HG03097 (cell line): ENCODE data around the gene HHIPL1.
A peak's percentile ranks its signal among the peaks of the same experiment; 100 is the strongest.

ENCODE experiments used
- ATAC-seq: cut with Tn5 transposase; IDR thresholded peaks from one replicate; pipeline ENCODE4 v1.9.1; 2021; ENCODE audit not compliant: unreplicated experiment, low FRiP score

HHIPL1 gene

DNA sequence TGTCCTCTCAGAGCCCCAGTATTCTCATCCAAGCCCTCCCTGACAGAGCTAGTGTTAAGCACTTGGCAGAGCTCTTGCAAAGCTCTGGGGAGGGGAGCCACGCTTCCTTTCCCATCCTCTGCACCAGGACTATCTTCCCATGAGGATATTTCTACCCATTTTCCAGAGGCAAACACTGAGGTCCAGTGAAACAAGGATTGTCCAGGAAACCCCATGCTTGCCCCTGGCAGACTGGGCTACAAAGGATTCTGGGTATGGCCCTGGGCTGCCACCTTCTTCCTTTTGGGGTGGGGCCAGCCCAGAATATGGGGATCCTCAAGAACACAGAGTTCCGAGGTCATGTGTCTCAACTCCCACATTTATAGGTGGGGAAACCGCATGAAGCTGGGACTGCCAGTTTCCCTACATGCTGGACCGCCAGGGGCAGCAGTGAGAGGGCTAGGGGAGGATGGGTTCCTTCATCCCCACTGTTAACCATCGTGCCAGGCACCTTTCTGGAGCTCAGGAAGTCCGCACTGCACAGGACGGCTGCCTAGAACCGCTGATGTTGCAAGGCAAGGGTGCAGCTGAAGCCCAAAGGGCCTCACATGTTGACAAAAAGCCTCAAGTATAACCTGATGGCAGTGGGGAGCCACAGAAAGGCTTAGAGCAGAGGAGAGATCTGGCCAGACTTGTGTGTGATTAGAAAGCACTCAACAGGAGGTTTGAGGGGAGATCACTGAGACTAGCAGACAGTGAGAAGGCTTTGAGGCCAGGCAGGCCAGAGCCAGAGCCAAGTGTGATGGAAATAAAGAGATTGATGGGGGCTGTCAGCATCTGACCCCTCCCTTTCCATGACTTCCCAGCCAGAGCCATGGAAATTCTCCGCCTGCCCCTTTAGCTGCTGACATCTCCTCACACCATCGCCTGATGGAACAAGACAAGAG lies 35.4 kb upstream of the HHIPL1 start:
- ATAC-seq = no peak

DNA sequence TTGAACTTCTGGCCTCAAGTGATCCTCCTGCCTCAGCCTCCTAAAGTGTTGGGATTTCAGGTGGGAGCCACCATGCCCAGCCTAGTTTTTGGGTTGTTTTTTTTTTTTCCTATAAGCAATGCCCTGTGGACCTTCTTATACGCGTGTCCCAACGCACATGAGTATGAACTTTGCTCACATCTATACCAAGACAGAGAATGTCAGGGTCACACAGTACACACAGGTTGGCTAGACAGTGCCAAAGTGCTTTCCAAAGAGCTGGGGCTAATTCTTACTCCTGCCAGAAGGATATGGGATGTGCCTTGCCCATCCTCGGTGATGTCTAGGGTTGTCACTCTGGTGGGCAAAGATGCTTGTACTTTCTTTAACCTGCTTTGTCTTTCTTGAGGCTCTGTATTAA lies 33.3 kb upstream of the HHIPL1 start:
- no peak for ATAC-seq

DNA sequence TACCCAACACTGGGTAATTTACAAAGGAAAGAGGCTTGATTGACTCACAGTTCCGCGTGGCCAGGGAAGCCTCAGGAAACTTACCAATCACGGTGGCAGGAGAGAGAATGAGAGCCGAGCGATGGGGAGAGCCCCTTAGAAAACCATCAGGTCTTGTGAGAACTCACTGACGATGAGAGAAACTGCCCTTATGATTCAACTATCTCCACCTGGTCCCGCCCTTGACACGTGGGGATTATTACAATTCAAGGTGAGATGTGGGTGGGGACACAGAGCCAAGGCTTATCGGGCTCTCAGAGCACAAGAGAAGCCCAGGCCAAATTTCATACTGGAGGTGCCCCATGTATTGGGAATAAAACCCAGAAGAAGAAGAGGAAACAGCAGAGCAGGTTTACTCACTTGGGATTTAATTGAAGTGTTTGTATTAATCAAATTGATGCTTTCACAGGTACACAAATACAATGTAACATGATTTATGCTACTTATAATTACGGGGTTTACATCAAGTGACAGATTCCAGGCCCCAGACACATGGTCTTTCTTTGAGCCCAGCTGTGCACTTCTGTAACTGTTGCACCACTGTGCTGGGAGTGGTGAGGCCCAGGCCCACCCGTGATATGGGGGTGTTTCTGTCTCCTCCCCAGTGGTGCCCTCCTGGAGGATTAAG lies 32.7 kb upstream of the HHIPL1 start:
- ATAC-seq = no peak

DNA sequence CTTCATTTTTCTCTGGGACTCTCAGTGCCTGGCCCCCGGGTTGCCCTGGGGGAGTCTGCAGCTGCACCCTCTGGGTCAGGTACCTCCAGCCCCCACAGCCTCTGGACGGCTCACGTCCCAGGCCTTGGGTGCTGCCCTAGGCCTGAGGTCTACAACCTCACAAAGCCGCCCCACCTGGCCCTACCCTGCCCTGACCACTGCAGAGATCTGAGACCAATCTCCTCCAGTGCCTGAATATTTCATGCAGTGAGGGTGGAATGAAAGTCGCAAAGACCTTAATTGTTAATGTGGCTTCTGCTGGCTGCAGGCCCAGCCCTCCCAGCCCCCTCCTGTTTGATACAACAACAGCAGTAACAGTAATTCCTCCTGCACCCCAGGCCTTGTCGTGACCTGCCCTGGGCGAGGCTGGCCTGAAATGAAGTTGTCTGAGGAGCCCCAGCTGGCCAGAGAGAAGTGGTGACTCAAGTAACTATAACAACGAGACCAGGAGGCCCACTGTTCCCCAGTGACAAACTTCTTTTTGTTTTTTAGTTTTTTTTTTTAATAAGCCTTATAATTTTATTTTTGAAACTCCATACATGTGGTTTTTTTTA lies 32.1 kb upstream of the HHIPL1 start:
- no peak for ATAC-seq

DNA sequence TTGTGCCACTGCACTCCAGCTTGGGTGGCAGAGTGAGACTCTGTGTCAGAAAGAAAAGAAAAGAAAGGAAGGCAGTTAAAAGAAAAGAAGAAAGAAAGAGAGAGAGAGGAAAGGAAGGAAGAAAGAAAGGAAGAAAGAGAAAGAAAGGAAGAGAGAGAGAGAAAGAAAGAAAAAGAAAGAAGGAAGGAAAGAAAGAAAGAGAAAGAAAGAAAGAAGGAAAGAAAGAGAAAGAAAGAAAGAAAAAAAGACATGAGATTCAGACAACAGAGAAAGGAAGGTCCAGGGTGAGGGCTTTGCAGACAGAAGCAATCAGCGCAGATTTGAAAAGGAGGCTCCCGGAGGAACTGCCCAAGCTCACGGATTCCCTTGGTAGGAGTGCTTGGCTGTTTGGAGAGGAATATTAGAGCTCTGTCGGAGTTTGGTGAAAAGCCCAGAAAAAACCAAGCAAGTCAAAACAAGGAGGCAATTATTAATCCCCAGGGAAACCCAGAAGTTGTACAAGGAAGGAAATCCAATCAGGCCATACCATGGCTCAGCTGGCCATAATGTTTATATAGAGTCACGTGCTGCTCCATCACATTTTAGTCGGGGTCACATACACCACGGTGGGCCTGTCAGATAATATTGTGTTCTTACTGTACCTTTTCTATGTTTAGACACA lies 29.3 kb upstream of the HHIPL1 start:
- ATAC-seq = no peak

DNA sequence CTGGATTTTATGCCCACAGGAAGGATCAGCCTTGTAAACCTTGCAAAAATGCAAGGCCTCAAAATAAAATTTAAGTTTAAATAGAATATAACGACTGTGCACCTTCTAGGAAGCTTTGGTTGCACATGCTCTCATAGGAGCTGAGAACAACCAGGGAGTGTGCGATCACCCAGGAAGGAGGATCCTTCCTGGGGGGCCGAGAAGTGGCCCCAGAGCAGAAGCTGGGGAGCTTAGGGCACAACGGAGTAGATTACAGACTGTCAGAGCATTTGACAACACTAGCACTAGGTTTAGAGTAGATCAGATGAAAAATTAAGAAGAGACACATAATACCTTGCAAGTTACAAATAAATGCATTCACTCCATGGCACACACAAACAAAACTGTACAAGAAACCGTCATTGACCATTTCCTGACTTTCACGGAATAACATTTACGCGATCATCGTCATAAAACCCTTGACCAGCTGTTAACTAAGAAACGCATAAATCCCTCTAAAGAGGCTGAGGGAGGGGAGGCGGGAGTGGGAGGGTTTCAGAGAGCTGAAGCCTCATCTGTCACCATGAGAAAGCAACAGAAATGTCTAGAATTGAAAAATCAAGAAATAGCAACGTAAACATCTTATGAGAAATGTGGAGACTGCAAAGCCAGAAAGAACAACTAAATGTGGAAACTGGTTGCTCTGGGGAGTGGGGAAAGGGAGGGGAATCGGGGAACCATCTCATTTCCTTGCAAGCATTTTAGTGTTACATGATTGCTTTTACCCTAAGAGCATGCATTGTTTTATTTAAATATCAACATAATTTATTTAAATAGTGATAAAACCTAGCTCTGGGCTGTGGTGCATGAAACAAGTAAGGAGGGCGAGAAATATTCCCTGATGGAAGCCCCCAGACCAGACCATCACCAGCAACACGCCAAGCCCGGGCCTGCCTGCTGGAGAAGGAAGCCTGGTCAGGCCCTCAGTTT lies 27.8 kb upstream of the HHIPL1 start:
- no peak for ATAC-seq

DNA sequence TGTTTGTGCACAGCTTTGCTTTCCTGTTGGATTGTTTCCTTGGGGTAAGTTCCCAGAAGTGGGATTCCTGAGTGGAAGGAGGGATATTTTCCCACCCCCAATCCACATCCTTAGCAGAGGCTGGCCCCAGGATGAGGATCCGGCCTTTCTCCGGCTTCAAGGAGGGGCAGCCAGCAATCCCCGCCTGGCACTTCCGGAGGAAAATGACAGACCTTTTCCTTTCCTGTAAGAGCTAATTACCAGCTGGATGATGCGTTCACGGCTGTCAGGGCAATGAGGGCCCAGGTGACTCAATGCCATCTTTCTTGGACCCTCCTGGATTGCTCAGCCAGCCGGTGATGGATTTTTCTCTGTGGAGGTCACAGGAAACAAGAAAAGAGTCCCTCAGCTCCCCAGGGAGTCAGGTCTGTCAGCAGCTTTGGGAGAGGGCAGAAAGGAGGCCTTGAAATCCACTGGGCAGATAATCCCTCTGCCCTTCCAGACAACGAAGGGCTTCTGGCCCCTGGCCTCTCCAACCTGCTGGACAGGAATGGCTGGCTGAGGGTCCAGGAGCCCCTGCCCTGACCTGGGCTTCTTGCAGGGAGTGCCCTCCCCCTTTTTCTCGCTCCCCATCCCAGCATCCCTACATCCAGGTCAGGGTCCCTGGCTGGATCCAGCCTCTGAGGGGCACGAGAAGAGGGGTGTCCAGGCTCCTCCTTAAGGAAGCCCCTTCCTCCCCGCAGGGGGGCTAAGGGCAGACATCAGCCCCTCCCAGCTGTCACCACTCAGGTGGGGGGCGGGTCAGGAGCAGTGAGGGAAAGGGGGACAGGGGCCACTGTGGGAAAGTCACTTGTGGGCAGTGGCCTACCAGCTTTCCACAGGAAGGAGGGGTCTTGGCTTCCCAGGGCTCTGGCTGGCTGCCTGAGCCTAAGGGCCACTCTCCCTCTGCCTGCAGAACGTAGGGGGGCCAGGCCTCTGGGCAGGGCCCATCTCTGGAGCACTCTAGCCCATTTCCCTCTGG lies 24.8 kb upstream of the HHIPL1 start:
- no peak for ATAC-seq

DNA sequence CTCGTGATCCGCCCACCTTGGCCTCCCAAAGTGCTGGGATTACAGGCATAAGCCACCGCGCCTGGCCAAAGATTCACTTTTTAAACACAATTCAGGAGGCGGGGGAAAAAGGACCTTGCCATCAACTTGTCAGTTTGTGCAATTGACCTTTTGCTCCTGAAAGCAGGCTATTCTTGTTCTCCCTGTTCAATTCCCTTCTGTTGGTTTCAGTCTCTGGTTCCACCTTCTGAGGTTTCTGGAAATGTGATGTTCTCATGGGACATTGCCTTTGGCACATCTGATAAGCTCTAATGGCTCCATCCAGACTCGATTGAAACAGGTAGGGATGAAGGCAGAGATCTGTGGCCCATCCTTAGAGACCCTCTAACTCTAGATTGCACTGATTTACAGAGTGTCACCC lies 23.0 kb upstream of the HHIPL1 start:
- ATAC-seq = no peak

DNA sequence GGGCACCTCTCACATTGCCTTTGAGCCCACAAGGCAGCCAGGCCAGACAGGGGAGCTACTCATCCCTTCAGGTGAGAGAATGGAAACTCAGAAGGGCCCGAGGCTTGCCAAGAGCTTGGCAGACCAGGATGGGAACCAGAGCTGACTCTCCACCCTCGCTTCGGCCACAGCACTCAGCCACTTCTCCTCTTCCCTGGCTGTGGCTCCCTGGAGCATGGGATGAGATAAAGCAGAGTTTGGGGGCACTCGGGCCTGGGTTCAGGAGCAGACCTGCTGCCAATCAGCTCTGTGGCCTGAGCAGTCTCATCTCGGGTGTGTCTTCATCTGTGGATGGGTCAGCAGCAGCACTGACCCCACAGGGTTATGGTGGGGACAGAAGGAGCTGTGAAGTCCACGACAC lies 20.9 kb upstream of the HHIPL1 start:
- ATAC-seq = no peak

DNA sequence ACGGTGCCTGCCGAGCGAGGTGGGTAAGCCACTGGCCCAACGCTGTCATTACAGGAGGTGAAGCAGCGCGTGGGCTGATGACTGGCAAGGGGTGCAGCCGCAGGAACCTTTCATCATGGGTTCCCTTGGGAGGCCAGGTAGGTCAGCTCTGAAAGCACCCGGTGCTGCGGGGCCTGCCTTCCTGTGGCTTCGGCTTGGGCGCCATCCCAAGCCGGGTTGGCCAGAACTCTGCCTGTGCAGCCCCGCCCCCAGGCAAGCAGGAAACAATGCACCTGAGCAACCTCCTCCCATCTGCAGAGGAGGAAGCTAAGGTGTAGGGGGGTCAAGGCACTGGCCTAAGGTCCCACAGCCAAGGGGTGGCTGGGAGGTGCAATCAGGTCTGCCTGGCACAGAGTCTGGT lies 20.0 kb upstream of the HHIPL1 start:
- no peak for ATAC-seq

DNA sequence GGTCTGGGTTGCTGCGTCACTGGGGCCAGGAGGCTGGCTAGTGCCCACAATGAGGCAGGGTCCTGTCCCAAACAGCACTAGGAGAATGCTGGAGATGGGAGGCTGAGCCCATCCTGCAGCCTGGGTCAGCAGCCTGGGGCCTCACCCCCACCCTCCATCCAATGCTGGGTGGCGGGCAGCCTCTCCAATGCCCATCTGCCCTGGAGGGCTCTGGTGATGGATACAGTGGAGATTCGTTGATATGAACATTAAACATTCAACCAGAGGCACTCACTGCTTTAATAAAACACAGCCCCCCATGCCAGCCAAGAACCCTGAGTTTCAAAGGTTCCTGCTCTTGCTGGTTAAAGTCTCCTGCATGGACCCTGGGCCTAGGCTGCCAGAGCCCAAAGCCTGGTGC lies 19.5 kb upstream of the HHIPL1 start:
- ATAC-seq = no peak

DNA sequence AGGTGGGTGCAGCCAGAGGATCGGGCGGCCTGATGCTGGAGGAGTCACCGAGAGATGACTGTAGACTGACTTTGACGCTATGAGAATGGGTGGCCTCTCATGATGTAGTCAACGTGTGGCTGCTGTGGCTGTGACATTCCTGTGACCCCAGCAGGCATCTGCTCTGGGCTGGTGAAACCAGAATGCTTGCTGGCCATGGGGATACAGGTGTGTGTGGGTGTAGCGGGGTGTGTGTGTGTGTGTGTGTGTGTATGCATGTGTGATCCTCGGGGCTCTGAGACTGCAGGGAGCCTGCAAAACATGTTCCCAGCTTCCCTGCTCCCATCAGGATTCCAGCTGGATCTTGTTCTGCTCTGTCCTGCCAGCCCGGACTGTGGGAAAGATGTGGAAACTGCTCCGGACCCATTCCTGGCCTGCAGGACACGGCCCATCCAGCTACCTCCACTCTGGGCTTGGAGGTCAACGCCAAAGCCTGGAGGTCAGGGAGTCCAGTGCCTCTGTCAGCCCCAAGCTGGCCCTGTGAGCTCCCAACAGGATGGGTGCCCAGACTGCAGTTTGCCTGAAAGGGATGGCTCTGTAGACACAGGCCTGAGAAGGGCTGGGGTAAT lies 18.8 kb upstream of the HHIPL1 start:
- no peak for ATAC-seq

DNA sequence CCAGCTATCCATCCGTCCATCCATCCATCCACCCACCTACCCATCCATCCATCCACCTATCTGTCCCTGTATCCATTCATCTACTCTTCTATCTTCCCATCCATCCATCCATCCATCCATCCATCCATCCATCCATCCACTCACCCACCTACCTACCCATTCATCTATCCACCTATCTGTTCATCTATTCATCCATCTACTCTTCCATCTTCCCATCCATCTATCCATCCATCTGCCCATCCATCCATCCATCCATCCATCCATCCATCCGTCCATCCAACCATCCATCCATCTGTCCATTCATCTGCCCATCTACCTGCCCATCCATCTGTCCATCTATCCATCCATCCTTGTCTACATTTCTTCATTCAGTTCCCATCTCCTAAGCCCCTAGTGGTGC lies 17.8 kb upstream of the HHIPL1 start:
- no peak for ATAC-seq

DNA sequence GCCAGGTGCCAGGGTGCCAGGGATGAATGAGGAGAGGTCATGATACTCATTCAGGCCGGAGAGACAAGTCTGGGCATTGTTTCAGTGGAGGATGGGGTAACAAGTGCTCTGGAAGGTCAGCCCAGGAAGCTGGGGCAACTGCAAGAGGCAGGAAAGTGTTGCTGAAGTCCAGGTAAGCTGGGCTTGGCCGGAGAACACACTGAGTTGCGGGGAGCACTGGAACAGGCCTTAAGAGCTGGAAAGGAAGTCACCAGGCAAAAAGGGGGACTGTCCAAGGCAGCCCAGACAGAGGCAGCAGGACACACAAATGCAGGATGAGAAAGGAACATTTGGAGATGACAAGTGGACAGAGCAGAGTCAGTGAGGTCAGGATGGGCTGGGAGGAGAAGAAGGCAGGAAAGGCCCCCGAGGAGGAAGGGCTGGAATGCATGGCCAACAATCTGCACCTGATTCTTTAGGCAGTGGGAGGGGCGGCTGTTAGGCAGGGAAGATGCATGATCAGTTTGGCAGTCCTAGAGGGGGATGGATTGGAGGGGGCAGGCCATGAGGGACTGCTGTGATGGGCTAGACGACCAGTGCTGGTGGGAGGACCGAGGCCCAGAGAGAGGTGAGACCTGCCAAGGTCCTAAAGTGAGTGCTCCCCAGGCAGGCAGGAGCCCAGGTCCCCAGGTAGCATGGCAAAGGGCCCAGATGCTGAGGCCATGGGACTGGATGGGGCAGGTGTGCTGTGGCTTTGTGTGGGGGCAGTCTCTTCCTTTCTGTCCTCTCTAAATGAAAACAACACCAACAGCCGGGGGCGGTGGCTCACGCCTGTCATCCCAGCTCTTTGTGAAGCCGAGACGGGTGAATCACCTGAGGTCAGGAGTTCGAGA lies 17.2 kb upstream of the HHIPL1 start:
- ATAC-seq = no peak

DNA sequence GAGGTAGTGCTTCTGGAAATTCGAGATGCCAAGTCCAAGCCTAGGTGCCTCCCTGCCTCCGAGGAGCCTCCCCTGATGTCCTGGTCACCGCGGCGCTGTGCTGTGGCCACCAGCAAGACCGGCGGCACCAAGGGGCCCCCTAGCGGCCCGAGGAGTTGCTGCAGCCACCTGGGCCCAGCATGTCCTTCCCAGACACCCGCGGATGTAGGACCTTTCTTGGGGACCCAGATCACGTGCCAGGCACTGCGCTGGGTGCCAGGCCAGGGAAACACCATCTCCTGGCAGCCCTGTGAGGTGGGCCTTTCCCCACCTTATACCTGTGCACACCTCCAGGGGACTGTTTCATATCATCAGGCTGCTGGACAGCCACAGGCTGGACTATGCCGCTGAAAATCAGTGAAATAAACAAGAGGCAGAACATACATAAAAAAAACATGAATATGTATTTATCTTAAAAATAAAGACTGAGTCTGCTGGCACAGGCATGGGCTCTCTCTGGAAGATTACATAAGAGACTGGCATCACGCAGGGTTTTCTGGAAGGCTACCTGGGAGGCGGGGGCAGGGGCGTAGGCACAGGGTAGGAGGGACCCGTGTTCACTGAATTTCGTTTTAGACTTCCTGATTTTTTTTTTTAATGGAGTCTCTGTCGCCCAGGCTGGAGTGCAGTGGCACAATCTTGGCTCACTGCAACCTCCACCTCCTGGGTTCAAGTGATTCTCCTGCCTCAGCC lies 15.9 kb upstream of the HHIPL1 start:
- peak; percentile 76 for ATAC-seq

DNA sequence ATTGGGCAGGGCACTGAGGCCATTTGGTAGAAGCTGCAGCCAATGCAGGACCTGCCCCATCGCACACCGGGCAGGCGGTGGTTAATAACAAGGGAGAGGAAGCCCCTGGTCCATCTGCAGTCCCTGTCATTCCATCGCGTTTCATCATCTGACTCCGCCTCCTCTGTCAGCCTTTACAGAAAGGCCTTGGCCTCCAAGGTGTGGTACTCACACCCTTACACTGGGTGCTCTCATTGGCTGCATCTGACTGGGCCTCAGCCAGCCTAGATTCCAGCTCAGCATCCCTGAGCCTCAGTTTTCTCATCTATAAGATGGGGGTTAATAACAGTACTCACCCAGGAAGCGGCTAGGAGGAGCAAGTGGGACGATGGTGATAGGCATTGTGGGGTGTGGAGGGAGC lies 14.7 kb upstream of the HHIPL1 start:
- ATAC-seq = no peak
